ENCODE results near the gene PGLYRP4. TPM values are rescaled to one million over a fixed set of nuclear protein-coding genes. Genes with fewer than 3 reads are reported as not detected.

The PGLYRP4 gene
- total RNA-seq, 1 experiment from 2014 or later, result not detected

DNA sequence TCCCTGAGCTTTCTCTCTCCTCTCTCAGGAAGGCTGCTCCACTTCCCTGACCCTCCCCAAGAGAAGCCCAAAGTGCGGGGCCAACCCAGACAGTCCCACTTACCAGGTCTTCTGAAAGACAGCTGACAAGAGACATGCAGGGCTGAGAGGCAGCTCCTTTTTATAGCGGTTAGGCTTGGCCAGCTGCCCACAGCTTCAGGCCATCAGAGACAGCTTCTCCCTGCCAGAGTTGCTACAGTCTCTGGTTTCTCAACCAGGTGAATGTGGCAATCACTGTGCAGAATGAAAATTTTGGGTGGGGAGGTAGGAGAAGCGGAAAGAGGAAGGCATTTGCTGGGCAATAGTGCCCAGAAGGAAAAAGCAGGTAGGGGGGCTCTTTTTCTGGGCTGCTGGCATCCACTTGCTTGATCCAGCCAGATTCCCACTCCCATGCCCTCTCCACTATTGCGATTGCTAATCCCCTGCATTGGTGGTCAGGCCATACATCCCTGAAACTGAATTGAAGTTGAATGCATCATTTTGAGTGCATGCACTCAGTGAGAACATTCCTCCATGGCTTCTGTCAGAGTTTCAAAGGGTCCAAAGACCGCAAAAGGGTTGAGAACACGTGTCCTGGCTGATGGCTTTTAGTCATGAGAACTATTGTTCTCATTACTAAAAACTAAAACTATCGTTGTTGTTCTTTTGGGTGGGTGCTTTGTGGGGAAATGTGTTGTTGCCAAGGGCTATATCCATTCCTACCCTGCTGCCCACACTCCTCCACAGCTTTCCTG lies 42.5 kb upstream of the PGLYRP4 start, which contains the start of gene S100A8:
Gene S100A8, minus strand, starts transcription at position 136 of the 773 bp plus-strand sequence. CDS start 538 bp downstream, outside the sequence.
- Histone ChIP-seq H3K27ac (ENCODE audit: low read length) (no peak within 1 kb of the TSS), H3K36me3 (ENCODE audit: control insufficient read depth, insufficient read depth, low read length) (no peaks in the 10 kb centered on the region), H3K9me3 (ENCODE audit: control insufficient read depth, insufficient read depth, low read depth, low read length) (no peaks in the 10 kb centered on the region), H3K4me3 (ENCODE audit: low read depth in 2 of 2, low read length in 2 of 2) (no peak within 1 kb of the TSS), H3K27me3 (ENCODE audit: control insufficient read depth, insufficient read depth, low read length) (peaks cover 8% of the 10 kb centered on the region), H3K4me1 (ENCODE audit: control insufficient read depth, insufficient read depth, low read length) (no peaks in the 10 kb centered on the region)
- intact Hi-C loops (cut with micrococcal nuclease; ENCODE audit: unreplicated experiment), result no loop called here
- in situ Hi-C loops (cut with HindIII; ENCODE audit: low pct_unique_long_range_greater_than_20kb, low sequenced_read_pairs), result no loop called here
- BruUV-seq (replicated peaks), result no TSS peak
- TF ChIP-seq TCF7L2 (IDR thresholded peaks at IDR 0.05; ENCODE audit: low read depth, low read length), result no peak
- TF ChIP-seq POLR2AphosphoS5 (IDR thresholded peaks at IDR 0.05; ENCODE audit: low read depth, low read length), result no peak
- no peak for TF ChIP-seq SIN3A (IDR thresholded peaks at IDR 0.05; ENCODE audit: borderline replicate concordance, insufficient read depth, low read depth, low read length)
- DNase-seq (ENCODE audit: low read depth, low spot score) (no peak), ATAC-seq (no peak)
- POLR2A ChIA-PET, result no interaction called here
- CTCF ChIA-PET, result no interaction called here

DNA sequence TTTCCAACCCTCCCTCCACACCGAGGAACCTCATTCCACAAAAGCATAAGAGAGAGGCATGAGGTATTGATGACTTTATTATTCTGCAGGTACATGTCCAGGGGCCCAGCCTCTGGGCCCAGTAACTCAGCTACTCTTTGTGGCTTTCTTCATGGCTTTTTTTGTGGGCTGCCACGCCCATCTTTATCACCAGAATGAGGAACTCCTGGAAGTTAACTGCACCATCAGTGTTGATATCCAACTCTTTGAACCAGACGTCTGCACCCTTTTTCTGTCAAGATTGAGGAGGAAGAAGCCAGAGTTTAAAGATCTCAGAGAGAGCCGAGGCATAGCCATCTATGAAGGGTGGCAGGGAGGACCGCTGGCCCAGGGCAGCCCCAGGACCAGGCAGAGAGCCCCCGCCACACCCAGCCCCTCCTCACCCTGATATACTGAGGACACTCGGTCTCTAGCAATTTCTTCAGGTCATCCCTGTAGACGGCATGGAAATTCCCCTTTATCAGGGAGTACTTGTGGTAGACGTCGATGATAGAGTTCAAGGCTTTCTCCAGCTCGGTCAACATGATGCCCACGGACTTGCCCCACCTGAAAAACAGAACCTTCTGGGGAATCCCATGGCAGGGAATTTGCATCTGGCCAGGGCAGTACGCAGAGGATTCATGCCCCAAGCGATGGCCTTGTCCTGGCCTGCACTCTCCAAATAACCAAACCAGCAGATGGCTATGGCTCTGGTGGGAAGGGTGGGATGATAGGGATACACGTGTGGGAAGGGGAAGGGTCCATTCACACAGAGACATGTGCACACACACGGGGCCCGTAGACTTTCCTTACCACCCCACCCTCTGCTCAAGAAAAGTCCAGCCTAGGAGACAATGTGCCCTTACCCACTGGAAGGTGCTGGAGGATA lies 41.6 kb upstream of the PGLYRP4 start:
- ChIA-PET POLR2A (no interaction called here), CTCF (no interaction called here)
- BruUV-seq (replicated peaks), result no TSS peak
- H3K27me3 ChIP-seq (ENCODE audit: control insufficient read depth, insufficient read depth, low read length), result peaks cover 14% of the 10 kb centered on the region
- DNase-seq (ENCODE audit: low read depth, low spot score), result no peak
- no peak overlapping the region for H3K4me3 ChIP-seq (ENCODE audit: low read depth in 2 of 2, low read length in 2 of 2)
- H3K36me3 ChIP-seq (ENCODE audit: control insufficient read depth, insufficient read depth, low read length), result no peaks in the 10 kb centered on the region
- TF ChIP-seq TCF7L2 (IDR thresholded peaks at IDR 0.05; ENCODE audit: low read depth, low read length) (no peak), POLR2AphosphoS5 (IDR thresholded peaks at IDR 0.05; ENCODE audit: low read depth, low read length) (no peak), SIN3A (IDR thresholded peaks at IDR 0.05; ENCODE audit: borderline replicate concordance, insufficient read depth, low read depth, low read length) (no peak)
- TF ChIP-seq, protein P1, sequence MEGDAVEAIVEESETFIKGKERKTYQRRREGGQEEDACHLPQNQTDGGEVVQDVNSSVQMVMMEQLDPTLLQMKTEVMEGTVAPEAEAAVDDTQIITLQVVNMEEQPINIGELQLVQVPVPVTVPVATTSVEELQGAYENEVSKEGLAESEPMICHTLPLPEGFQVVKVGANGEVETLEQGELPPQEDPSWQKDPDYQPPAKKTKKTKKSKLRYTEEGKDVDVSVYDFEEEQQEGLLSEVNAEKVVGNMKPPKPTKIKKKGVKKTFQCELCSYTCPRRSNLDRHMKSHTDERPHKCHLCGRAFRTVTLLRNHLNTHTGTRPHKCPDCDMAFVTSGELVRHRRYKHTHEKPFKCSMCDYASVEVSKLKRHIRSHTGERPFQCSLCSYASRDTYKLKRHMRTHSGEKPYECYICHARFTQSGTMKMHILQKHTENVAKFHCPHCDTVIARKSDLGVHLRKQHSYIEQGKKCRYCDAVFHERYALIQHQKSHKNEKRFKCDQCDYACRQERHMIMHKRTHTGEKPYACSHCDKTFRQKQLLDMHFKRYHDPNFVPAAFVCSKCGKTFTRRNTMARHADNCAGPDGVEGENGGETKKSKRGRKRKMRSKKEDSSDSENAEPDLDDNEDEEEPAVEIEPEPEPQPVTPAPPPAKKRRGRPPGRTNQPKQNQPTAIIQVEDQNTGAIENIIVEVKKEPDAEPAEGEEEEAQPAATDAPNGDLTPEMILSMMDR (IDR thresholded peaks at IDR 0.05), result no peak
- TF ChIP-seq, protein P2, sequence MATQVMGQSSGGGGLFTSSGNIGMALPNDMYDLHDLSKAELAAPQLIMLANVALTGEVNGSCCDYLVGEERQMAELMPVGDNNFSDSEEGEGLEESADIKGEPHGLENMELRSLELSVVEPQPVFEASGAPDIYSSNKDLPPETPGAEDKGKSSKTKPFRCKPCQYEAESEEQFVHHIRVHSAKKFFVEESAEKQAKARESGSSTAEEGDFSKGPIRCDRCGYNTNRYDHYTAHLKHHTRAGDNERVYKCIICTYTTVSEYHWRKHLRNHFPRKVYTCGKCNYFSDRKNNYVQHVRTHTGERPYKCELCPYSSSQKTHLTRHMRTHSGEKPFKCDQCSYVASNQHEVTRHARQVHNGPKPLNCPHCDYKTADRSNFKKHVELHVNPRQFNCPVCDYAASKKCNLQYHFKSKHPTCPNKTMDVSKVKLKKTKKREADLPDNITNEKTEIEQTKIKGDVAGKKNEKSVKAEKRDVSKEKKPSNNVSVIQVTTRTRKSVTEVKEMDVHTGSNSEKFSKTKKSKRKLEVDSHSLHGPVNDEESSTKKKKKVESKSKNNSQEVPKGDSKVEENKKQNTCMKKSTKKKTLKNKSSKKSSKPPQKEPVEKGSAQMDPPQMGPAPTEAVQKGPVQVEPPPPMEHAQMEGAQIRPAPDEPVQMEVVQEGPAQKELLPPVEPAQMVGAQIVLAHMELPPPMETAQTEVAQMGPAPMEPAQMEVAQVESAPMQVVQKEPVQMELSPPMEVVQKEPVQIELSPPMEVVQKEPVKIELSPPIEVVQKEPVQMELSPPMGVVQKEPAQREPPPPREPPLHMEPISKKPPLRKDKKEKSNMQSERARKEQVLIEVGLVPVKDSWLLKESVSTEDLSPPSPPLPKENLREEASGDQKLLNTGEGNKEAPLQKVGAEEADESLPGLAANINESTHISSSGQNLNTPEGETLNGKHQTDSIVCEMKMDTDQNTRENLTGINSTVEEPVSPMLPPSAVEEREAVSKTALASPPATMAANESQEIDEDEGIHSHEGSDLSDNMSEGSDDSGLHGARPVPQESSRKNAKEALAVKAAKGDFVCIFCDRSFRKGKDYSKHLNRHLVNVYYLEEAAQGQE (IDR thresholded peaks at IDR 0.05; ENCODE audit: insufficient read depth in 1 of 2, low read depth in 2 of 2, low read length in 1 of 2), result no peak
- ATAC-seq, result no peak
- no peak overlapping the region for H3K27ac ChIP-seq (ENCODE audit: low read length)
- no peaks in the 10 kb centered on the region for H3K4me1 ChIP-seq (ENCODE audit: control insufficient read depth, insufficient read depth, low read length)
- intact Hi-C loops (cut with micrococcal nuclease; ENCODE audit: unreplicated experiment), result no loop called here
- no peaks in the 10 kb centered on the region for H3K9me3 ChIP-seq (ENCODE audit: control insufficient read depth, insufficient read depth, low read depth, low read length)
- in situ Hi-C loops (cut with HindIII; ENCODE audit: low pct_unique_long_range_greater_than_20kb, low sequenced_read_pairs), result no loop called here

All from Panc1 (cell line).